Prostate gland (tissue), 2 donors: ENCODE results near the gene GLI2.

Source experiments
- CTCF ChIP-seq, 4 experiments: fragments of 200-600 bp in 2 of 4; fragments of 450-650 bp in 2 of 4; sonication (generic) in 2 of 4; IDR thresholded peaks; 1 replicate in 3 of 4; 2 replicates in 1 of 4; pipeline ENCODE4 v1.5.1; 2016 to 2019; ENCODE audit warnings: antibody characterized with exemption in 4 of 4, mild to moderate bottlenecking in 2 of 4, moderate library complexity in 2 of 4
- POLR2A ChIP-seq: fragments of 450-650 bp; IDR thresholded peaks from one replicate; pipeline ENCODE4 v1.6.1; 2016; ENCODE audit warnings: antibody characterized with exemption, mild to moderate bottlenecking

- no peak for TF ChIP-seq CTCF (IDR thresholded peaks at IDR 0.05)
- no peak for TF ChIP-seq POLR2A
Observed at GRCh38 chr2:120686511-120687168, 49.0 kb upstream of the GLI2 start.
